Left colon (tissue), 2 donors: Measurements from ENCODE around the gene ERICH6B. TPM values are rescaled to one million over a fixed set of nuclear protein-coding genes. Genes with fewer than 3 reads are reported as not detected.
"Not testable (repeated sequence)": the region's sequence is repeated elsewhere in the genome, so short reads cannot be mapped to it uniquely, and the experiment has no call there.

ENCODE experiments used
- ATAC-seq: fragments of 200-7000 bp; cut with Tn5 transposase; one replicate; pipeline ENCODE4 v1.9.1; 2020; ENCODE audit warnings: mild to moderate bottlenecking, moderate library complexity
- DNase-seq, 2 donors: peaks; one replicate each; pipeline ENCODE4 v3.0.0-alpha.2; 2020
- intact Hi-C, 2 donors: fragments of 100-400 bp; cut with DNase I in 1 of 2; cut with micrococcal nuclease in 1 of 2; formaldehyde crosslinking; loops; one replicate each; pipeline versions ENCODE4 v1.11.2 to v1.14.0; 2022; cut with DNase I, micrococcal nuclease
- long read RNA-seq: library from polyadenylated mRNA; unstranded; transcript quantifications from one replicate; pipeline ENCODE4 v2.0.0, GENCODE V29; 2021
- total RNA-seq, 2 donors: library from RNA; stranded (reverse); fragmentation: NEBNext Ultra II Directional; extraction: Animal tissue kit (Norgen Biotek cat#: 25700); gene quantifications; one replicate each; pipeline ENCODE4 v1.2.1, GENCODE V29; 2021
- donor health status: DM: no; HTN: no; CAD: no.
- donor health status: DM: yes; HTN: yes; CAD: no.

ERICH6B gene
- total RNA-seq, result not detected
- long read RNA-seq, result 0 reads

GRCh38 chr13:45615501-45616101 is at the start of gene ERICH6B:
Gene ERICH6B, minus strand, starts transcription at chr13:45615739. Its CDS starts 18,734 bp downstream, at chr13:45597005.
- no peak for ATAC-seq
- DNase-seq, result no peak
- intact Hi-C loops, result no loop called here

GRCh38 chr13:45662903-45663302 is 47.4 kb upstream of the ERICH6B start:
- ATAC-seq, DNase-seq, intact Hi-C loops: not testable (repeated sequence)

- DNase-seq (no peak), ATAC-seq (no peak)
- intact Hi-C loops, result no loop called here
Measured at GRCh38 chr13:45662162-45662561, 46.6 kb upstream of the ERICH6B start.

- DNase-seq, intact Hi-C loops: not testable (repeated sequence)
Measured at GRCh38 chr13:45660458-45660857, 44.9 kb upstream of the ERICH6B start.

GRCh38 chr13:45659536-45659935 is 44.0 kb upstream of the ERICH6B start:
- DNase-seq (no peak), ATAC-seq (no peak)
- intact Hi-C loops, result no loop called here

More at GRCh38 chr13:45660458-45660857, 44.9 kb upstream of the ERICH6B start:
- ATAC-seq, result not testable (repeated sequence)

- intact Hi-C loops, result no loop called here
- no peak for ATAC-seq
- DNase-seq, result no peak
Measured at GRCh38 chr13:45658586-45659235, 43.2 kb upstream of the ERICH6B start.

GRCh38 chr13:45654633-45655349 is 39.3 kb upstream of the ERICH6B start:
- ATAC-seq (no peak), DNase-seq (no peak)
- intact Hi-C loops, result no loop called here

GRCh38 chr13:45645263-45645662 is 29.7 kb upstream of the ERICH6B start:
- ATAC-seq, intact Hi-C loops, DNase-seq: not testable (repeated sequence)

GRCh38 chr13:45642159-45642558 is 26.6 kb upstream of the ERICH6B start:
- ATAC-seq, DNase-seq, intact Hi-C loops: not testable (repeated sequence)

GRCh38 chr13:45635291-45635690 is 19.8 kb upstream of the ERICH6B start:
- DNase-seq, intact Hi-C loops, ATAC-seq: not testable (repeated sequence)

GRCh38 chr13:45630791-45631190 is 15.3 kb upstream of the ERICH6B start:
- intact Hi-C loops, result no loop called here
- DNase-seq (no peak), ATAC-seq (no peak)

GRCh38 chr13:45629940-45630339 is 14.4 kb upstream of the ERICH6B start:
- intact Hi-C loops, result no loop called here
- no peak for ATAC-seq
- no peak for DNase-seq

GRCh38 chr13:45628094-45628493 is 12.6 kb upstream of the ERICH6B start:
- intact Hi-C loops, result no loop called here
- ATAC-seq (no peak), DNase-seq (no peak)

GRCh38 chr13:45627656-45628055 is 12.1 kb upstream of the ERICH6B start:
- ATAC-seq (no peak), DNase-seq (no peak)
- intact Hi-C loops, result no loop called here

- no peak for DNase-seq
- no peak for ATAC-seq
- intact Hi-C loops, result no loop called here
Measured at GRCh38 chr13:45626731-45627374, 11.3 kb upstream of the ERICH6B start.

- intact Hi-C loops, result no loop called here
- ATAC-seq (no peak), DNase-seq (no peak)
Measured at GRCh38 chr13:45623516-45624090, 8.1 kb upstream of the ERICH6B start.

GRCh38 chr13:45621950-45622349 is 6.4 kb upstream of the ERICH6B start:
- intact Hi-C loops, result no loop called here
- DNase-seq (no peak), ATAC-seq (no peak)

- ATAC-seq (no peak), DNase-seq (no peak)
- intact Hi-C loops, result no loop called here
Measured at GRCh38 chr13:45607931-45608330, 7.6 kb downstream of the ERICH6B start.

- intact Hi-C loops, result no loop called here
- DNase-seq (no peak), ATAC-seq (no peak)
Measured at GRCh38 chr13:45604892-45605291, 10.6 kb downstream of the ERICH6B start.
